Measurements from ENCODE around the gene AGAP2. TPM values are rescaled to one million over a fixed set of nuclear protein-coding genes. Genes with fewer than 3 reads are reported as not detected.
"Not testable (repeated sequence)": the region's sequence is repeated elsewhere in the genome, so short reads cannot be mapped to it uniquely, and the experiment has no call there.

The AGAP2 gene
- total RNA-seq, 4 donors from 2014 or later: 1.2 to 125 (median 5.6) TPM

GRCh38 chr12:57722716-57723629, 15.6 kb downstream of the AGAP2 start:
- Histone ChIP-seq H3K4me3 (no peak overlapping the region), H3K27ac (no peak overlapping the region), H3K4me1 (peaks cover 3 to 17% (median 9%) of the 10 kb centered on the region in 4 donors), H3K36me3 (peaks cover 0 to 20% (median 8%) of the 10 kb centered on the region in 4 donors), H3K27me3 (peaks cover 12% of the 10 kb centered on the region), H3K9me3 (no peaks in the 10 kb centered on the region)
- WGBS, 2 donors (ENCODE audit: low coverage in 1 of 2): 26 to 62% methylated on average over 4 to 11 of the region's 11 CpGs
- in situ Hi-C loops (cut with MboI; ENCODE audit: low pct_ligation_motif_present in 1 of 4, low pct_unique_long_range_greater_than_20kb in 1 of 4, low sequenced_read_pairs in 3 of 4) (no loop called here), intact Hi-C loops (cut with DNase I; ENCODE audit: low total_unique reads) (no loop called here)
- no peak for DNase-seq
- TF ChIP-seq EP300 (IDR thresholded peaks at IDR 0.05; ENCODE audit: low read depth) (no peak), POLR2AphosphoS5 (IDR thresholded peaks at IDR 0.05) (no peak)

- H3K9me3 ChIP-seq; intact Hi-C loops (cut with DNase I; ENCODE audit: low total_unique reads); in situ Hi-C loops (cut with MboI; ENCODE audit: low pct_ligation_motif_present in 1 of 4, low pct_unique_long_range_greater_than_20kb in 1 of 4, low sequenced_read_pairs in 3 of 4); DNase-seq; H3K27me3 ChIP-seq; H3K4me3 ChIP-seq; H3K27ac ChIP-seq: not testable (repeated sequence)
- peaks cover 3 to 12% (median 8%) of the 10 kb centered on the region in 4 donors for H3K4me1 ChIP-seq
- H3K36me3 ChIP-seq: peaks cover 0 to 27% (median 12%) of the 10 kb centered on the region in 4 donors
- WGBS, 2 donors (ENCODE audit: low coverage in 1 of 2): 97 to 100% methylated on average over 6 to 16 of the region's 16 CpGs
Observed at GRCh38 chr12:57721846-57722608, 16.5 kb downstream of the AGAP2 start.

- no peak overlapping the region for H3K27ac ChIP-seq
- WGBS, 2 donors (ENCODE audit: low coverage in 1 of 2): 40 to 90% methylated on average over 1 to 11 of the region's 11 CpGs
- H3K27me3 ChIP-seq: no peaks in the 10 kb centered on the region
- H3K36me3 ChIP-seq: peaks cover 0 to 38% (median 17%) of the 10 kb centered on the region in 4 donors
- no peak for DNase-seq
- in situ Hi-C loops (cut with MboI; ENCODE audit: low pct_ligation_motif_present in 1 of 4, low pct_unique_long_range_greater_than_20kb in 1 of 4, low sequenced_read_pairs in 3 of 4) (no loop called here), intact Hi-C loops (cut with DNase I; ENCODE audit: low total_unique reads) (no loop called here)
- no peaks in the 10 kb centered on the region for H3K9me3 ChIP-seq
- H3K4me3 ChIP-seq: no peak overlapping the region
- peaks cover 0 to 3% (median 3%) of the 10 kb centered on the region in 4 donors for H3K4me1 ChIP-seq
- no peak for TF ChIP-seq POLR2A (IDR thresholded peaks at IDR 0.05)
- TF ChIP-seq, protein P1, sequence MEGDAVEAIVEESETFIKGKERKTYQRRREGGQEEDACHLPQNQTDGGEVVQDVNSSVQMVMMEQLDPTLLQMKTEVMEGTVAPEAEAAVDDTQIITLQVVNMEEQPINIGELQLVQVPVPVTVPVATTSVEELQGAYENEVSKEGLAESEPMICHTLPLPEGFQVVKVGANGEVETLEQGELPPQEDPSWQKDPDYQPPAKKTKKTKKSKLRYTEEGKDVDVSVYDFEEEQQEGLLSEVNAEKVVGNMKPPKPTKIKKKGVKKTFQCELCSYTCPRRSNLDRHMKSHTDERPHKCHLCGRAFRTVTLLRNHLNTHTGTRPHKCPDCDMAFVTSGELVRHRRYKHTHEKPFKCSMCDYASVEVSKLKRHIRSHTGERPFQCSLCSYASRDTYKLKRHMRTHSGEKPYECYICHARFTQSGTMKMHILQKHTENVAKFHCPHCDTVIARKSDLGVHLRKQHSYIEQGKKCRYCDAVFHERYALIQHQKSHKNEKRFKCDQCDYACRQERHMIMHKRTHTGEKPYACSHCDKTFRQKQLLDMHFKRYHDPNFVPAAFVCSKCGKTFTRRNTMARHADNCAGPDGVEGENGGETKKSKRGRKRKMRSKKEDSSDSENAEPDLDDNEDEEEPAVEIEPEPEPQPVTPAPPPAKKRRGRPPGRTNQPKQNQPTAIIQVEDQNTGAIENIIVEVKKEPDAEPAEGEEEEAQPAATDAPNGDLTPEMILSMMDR (IDR thresholded peaks at IDR 0.05): no peak
- no peak for TF ChIP-seq EP300 (IDR thresholded peaks at IDR 0.05; ENCODE audit: low read depth)
- no peak for TF ChIP-seq POLR2AphosphoS5 (IDR thresholded peaks at IDR 0.05)
Observed at GRCh38 chr12:57720606-57721595, 17.6 kb downstream of the AGAP2 start.

DNA sequence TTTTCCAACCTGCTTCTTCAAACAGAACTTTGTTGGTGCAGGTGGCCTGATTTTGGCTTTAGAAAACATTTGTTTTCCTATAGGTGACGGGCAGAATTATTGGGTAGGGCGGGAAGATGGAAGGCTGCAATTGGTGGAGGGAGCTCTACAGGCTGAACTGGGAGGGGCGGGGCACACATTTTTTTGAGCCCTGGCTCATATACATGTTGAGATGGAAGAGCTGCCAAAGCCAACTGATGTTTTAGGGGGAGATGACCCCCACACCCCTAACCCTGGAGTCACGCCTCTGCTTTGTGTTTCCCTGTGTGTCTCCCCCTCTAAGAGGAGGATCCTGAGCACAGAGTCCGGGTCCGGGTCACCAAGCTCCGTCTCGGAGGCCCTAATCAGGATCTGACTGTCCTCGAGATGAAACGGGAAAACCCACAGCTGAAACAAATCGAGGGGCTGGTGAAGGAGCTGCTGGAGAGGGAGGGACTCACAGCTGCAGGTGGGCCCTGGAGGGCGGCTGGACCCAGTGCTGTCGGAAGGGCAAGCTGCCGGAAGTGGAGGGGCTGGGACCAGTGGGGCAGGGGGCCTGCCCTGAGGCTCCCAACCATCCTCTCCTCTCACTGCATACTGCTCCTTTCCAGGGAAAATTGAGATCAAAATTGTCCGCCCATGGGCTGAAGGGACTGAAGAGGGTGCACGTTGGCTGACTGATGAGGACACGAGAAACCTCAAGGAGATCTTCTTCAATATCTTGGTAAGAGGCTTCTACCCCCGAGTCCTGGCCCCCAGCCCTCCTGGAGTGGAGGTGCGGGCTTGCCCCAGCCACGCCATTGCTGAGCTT, 18.6 kb downstream of the AGAP2 start:
- Histone ChIP-seq H3K9me3 (no peaks in the 10 kb centered on the region), H3K27ac (no peak overlapping the region), H3K4me1 (no peaks in the 10 kb centered on the region), H3K36me3 (peaks cover 0 to 39% (median 19%) of the 10 kb centered on the region in 4 donors), H3K4me3 (no peak overlapping the region), H3K27me3 (no peaks in the 10 kb centered on the region)
- 80 to 91% methylated on average over 2 to 20 of the region's 20 CpGs for WGBS, 2 donors (ENCODE audit: low coverage in 1 of 2)
- TF ChIP-seq POLR2AphosphoS5 (IDR thresholded peaks at IDR 0.05) (no peak), POLR2A (IDR thresholded peaks at IDR 0.05) (no peak), EP300 (IDR thresholded peaks at IDR 0.05; ENCODE audit: low read depth) (no peak)
- TF ChIP-seq, protein P1 (IDR thresholded peaks at IDR 0.05): no peak
- no peak for DNase-seq
- in situ Hi-C loops (cut with MboI; ENCODE audit: low pct_ligation_motif_present in 1 of 4, low pct_unique_long_range_greater_than_20kb in 1 of 4, low sequenced_read_pairs in 3 of 4) (no loop called here), intact Hi-C loops (cut with DNase I; ENCODE audit: low total_unique reads) (no loop called here)

Measured in transverse colon (tissue), 4 donors.